UCSD-AML1 (cell line): ENCODE results near the gene CYTH3.

ENCODE experiments used
- DNase-seq: peaks from one replicate; lab custom pipeline; 2025; ENCODE audit not compliant: unreplicated experiment; lab: John Stamatoyannopoulos, UW

CYTH3 gene

GRCh38 chr7:6167587-6168476 lies 104.6 kb downstream of the CYTH3 start:
- no peak for DNase-seq

- DNase-seq: no peak
These were observed 105.3 kb downstream of the CYTH3 start for GRCh38 chr7:6167004-6167551.

- no peak for DNase-seq
These were observed 106.0 kb downstream of the CYTH3 start for GRCh38 chr7:6166443-6166891.

GRCh38 chr7:6165521-6166320 lies 106.7 kb downstream of the CYTH3 start:
- DNase-seq: no peak

GRCh38 chr7:6165075-6165474 lies 107.3 kb downstream of the CYTH3 start:
- no peak for DNase-seq

GRCh38 chr7:6164491-6164890 lies 107.9 kb downstream of the CYTH3 start:
- DNase-seq: no peak

GRCh38 chr7:6164010-6164409 lies 108.4 kb downstream of the CYTH3 start:
- DNase-seq: no peak

- DNase-seq: no peak
These were observed 109.0 kb downstream of the CYTH3 start for GRCh38 chr7:6163402-6163801.

GRCh38 chr7:6162650-6163366 lies 109.6 kb downstream of the CYTH3 start:
- no peak for DNase-seq

GRCh38 chr7:6162331-6162620 lies 110.1 kb downstream of the CYTH3 start:
- DNase-seq: no peak

- no peak for DNase-seq
These were observed 110.7 kb downstream of the CYTH3 start for GRCh38 chr7:6161463-6162330.

- DNase-seq: peak; percentile 10
These were observed 112.2 kb downstream of the CYTH3 start for GRCh38 chr7:6160191-6160623.

- no peak for DNase-seq
These were observed 112.8 kb downstream of the CYTH3 start for GRCh38 chr7:6159524-6160031.

- DNase-seq: no peak
These were observed 113.3 kb downstream of the CYTH3 start for GRCh38 chr7:6159097-6159483.

GRCh38 chr7:6158424-6159096 lies 113.9 kb downstream of the CYTH3 start:
- no peak for DNase-seq

- DNase-seq: no peak
These were observed 114.6 kb downstream of the CYTH3 start for GRCh38 chr7:6157685-6158423.

GRCh38 chr7:6156734-6157133 lies 115.7 kb downstream of the CYTH3 start:
- DNase-seq: no peak

- DNase-seq: no peak
These were observed 116.8 kb downstream of the CYTH3 start for GRCh38 chr7:6155596-6155995.
